Transverse colon (tissue), 4 donors: ENCODE results near the gene MRRF.

Source experiments
- EP300 ChIP-seq: sonication (generic); formaldehyde crosslinking; IDR thresholded peaks from one replicate; pipeline ENCODE4 v1.6.1; 2017; ENCODE audit warnings: antibody characterized with exemption, low read depth
- POLR2A ChIP-seq: fragments of 450-650 bp; IDR thresholded peaks from one replicate; pipeline ENCODE4 v1.6.1; 2016; ENCODE audit warnings: antibody characterized with exemption, mild to moderate bottlenecking, moderate library complexity
- POLR2AphosphoS5 ChIP-seq, 3 donors: sonication (generic); formaldehyde crosslinking; IDR thresholded peaks; one replicate each; pipeline ENCODE4 v1.6.1; 2016; ENCODE audit warnings: antibody characterized with exemption in 3 of 3
- TF ChIP-seq, protein P1 (sequence below), 5 experiments: fragments of 200-600 bp in 3 of 5; fragments of 450-650 bp in 2 of 5; sonication (generic) in 3 of 5; IDR thresholded peaks; 1 replicate in 2 of 5; 2 replicates in 3 of 5; pipeline ENCODE4 v1.5.1; 2016 to 2017; ENCODE audit warnings: antibody characterized with exemption in 5 of 5, inconsistent platforms in 3 of 5, mild to moderate bottlenecking in 2 of 5, moderate library complexity in 1 of 5

DNA sequence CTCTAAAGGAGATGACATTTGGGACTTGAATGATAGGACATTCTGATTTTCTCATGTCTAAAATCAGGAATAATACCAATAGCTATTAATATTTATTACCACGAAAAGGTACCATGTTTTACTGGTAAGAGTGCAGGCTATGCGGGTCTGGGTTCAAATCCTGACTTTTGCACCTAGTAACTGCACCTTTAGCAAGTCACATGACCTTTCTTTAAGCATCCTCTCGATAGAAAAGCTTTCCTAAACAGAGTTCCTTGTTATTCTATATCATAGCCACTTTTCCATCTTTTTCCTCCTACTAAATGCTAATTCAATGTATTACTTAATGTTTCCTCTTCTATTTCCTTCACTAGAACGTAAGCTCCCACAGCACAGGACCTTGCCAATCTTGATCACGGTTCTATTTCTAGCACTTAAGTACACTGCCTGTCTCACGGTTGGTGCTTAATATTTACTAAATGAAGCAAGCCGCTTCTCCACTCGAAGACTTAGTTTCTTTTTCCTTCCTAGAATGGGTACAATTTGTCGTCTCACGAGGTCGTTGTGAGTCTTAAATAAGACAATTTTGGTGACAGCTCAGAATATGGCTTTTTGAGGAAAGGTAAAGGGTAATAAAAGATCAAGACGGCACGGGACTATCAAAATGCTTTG is 858 bp upstream of the MRRF start:
- TF ChIP-seq, protein P1, sequence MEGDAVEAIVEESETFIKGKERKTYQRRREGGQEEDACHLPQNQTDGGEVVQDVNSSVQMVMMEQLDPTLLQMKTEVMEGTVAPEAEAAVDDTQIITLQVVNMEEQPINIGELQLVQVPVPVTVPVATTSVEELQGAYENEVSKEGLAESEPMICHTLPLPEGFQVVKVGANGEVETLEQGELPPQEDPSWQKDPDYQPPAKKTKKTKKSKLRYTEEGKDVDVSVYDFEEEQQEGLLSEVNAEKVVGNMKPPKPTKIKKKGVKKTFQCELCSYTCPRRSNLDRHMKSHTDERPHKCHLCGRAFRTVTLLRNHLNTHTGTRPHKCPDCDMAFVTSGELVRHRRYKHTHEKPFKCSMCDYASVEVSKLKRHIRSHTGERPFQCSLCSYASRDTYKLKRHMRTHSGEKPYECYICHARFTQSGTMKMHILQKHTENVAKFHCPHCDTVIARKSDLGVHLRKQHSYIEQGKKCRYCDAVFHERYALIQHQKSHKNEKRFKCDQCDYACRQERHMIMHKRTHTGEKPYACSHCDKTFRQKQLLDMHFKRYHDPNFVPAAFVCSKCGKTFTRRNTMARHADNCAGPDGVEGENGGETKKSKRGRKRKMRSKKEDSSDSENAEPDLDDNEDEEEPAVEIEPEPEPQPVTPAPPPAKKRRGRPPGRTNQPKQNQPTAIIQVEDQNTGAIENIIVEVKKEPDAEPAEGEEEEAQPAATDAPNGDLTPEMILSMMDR (IDR thresholded peaks at IDR 0.05): no peak
- TF ChIP-seq EP300 (no peak), POLR2AphosphoS5 (IDR thresholded peaks at IDR 0.05) (no peak), POLR2A (no peak)
